Thyroid gland (tissue), 4 donors: ENCODE results near the gene GBP1. TPM values are rescaled to one million over a fixed set of nuclear protein-coding genes. Genes with fewer than 3 reads are reported as not detected.

Experiments used
- DNase-seq, 2 donors: peaks; one replicate each; pipeline ENCODE4 v3.0.0-alpha.2; 2019
- H3K27ac ChIP-seq, 3 donors: fragments of 200-600 bp; sonication (generic); 1 replicate in 2 of 3; 2 replicates in 1 of 3; pipeline ENCODE4 v1.5.1; 2016 to 2019; ENCODE audit warnings: mild to moderate bottlenecking in 1 of 3, moderate library complexity in 1 of 3
- H3K27me3 ChIP-seq: fragments of 200-600 bp; sonication (generic); one replicate; pipeline ENCODE4 v1.5.1; 2019
- H3K36me3 ChIP-seq, 2 donors: fragments of 200-600 bp; sonication (generic); one replicate each; pipeline ENCODE4 v1.5.1; 2016 to 2019
- H3K4me1 ChIP-seq, 2 donors: fragments of 200-600 bp; sonication (generic); one replicate each; pipeline ENCODE4 v1.5.1; 2017 to 2019
- H3K4me3 ChIP-seq, 3 donors: fragments of 200-600 bp; sonication (generic); replicated peaks in 1 of 3; 1 replicate in 2 of 3; 2 replicates in 1 of 3; pipeline ENCODE4 v1.5.1; 2016; ENCODE audit warnings: mild to moderate bottlenecking in 1 of 3
- H3K9me3 ChIP-seq: fragments of 200-600 bp; sonication (generic); one replicate; pipeline ENCODE4 v1.5.1; 2017
- POLR2A ChIP-seq, 2 donors: fragments of 450-650 bp; IDR thresholded peaks; one replicate each; pipeline ENCODE4 v1.6.1; 2017; ENCODE audit warnings: antibody characterized with exemption in 2 of 2, mild to moderate bottlenecking in 2 of 2, moderate library complexity in 1 of 2
- WGBS, 2 donors: methylation state at CpG; one replicate each; pipeline ENCODE4 v1.1.5; 2017; 5-methylcytosine and 5-hydroxymethylcytosine counted together
- intact Hi-C: fragments of 100-400 bp; cut with DNase I; formaldehyde crosslinking; loops from one replicate; pipeline ENCODE4 v1.15.1; 2023
- total RNA-seq, 4 donors: library from RNA; depleted of rRNA; stranded (reverse); fragments of >200 nt; gene quantifications; one replicate each; pipeline ENCODE4 v1.2.3, GENCODE V29; 2016
- TF ChIP-seq, protein P1 (sequence below), 6 experiments: fragments of 200-600 bp in 3 of 6; fragments of 450-650 bp in 3 of 6; sonication (generic) in 3 of 6; IDR thresholded peaks; one replicate each; pipeline ENCODE4 v1.5.1; 2016 to 2019; ENCODE audit warnings: antibody characterized with exemption in 6 of 6, mild to moderate bottlenecking in 2 of 6, inconsistent platforms in 1 of 6, moderate library complexity in 1 of 6

The GBP1 gene
- total RNA-seq, 4 donors from 2014 or later: 15.0 to 54.3 (median 22.9) TPM

DNA sequence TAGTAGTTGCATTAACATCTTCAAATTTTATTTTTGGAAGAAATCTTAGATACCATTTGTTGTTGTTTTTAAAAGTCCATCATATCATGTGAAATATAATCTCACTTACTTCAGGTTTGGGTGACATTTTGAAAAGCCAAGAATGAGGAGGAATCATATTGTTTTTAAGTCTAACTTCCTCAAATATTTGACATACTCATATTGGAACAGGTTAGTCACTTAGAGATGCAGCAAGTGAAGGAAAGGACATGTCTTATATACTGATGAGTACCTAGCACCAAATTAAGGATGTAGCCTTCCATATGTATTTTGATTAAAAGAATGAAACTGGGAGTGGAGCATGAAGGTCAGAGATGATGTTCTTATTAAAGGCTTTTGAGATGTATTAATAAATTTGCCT, 37.0 kb upstream of the GBP1 start:
- TF ChIP-seq, protein P1, sequence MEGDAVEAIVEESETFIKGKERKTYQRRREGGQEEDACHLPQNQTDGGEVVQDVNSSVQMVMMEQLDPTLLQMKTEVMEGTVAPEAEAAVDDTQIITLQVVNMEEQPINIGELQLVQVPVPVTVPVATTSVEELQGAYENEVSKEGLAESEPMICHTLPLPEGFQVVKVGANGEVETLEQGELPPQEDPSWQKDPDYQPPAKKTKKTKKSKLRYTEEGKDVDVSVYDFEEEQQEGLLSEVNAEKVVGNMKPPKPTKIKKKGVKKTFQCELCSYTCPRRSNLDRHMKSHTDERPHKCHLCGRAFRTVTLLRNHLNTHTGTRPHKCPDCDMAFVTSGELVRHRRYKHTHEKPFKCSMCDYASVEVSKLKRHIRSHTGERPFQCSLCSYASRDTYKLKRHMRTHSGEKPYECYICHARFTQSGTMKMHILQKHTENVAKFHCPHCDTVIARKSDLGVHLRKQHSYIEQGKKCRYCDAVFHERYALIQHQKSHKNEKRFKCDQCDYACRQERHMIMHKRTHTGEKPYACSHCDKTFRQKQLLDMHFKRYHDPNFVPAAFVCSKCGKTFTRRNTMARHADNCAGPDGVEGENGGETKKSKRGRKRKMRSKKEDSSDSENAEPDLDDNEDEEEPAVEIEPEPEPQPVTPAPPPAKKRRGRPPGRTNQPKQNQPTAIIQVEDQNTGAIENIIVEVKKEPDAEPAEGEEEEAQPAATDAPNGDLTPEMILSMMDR (IDR thresholded peaks at IDR 0.05): no peak
- TF ChIP-seq POLR2A (IDR thresholded peaks at IDR 0.05): no peak
- H3K4me1 ChIP-seq: no peaks in the 10 kb centered on the region
- peaks cover 0 to 5% of the 10 kb centered on the region in 2 donors for H3K36me3 ChIP-seq
- no peaks in the 10 kb centered on the region for H3K9me3 ChIP-seq
- no peak overlapping the region for H3K4me3 ChIP-seq
- H3K27me3 ChIP-seq: no peaks in the 10 kb centered on the region
- no peak for DNase-seq
- intact Hi-C loops: no loop called here
- no peak overlapping the region for H3K27ac ChIP-seq

DNA sequence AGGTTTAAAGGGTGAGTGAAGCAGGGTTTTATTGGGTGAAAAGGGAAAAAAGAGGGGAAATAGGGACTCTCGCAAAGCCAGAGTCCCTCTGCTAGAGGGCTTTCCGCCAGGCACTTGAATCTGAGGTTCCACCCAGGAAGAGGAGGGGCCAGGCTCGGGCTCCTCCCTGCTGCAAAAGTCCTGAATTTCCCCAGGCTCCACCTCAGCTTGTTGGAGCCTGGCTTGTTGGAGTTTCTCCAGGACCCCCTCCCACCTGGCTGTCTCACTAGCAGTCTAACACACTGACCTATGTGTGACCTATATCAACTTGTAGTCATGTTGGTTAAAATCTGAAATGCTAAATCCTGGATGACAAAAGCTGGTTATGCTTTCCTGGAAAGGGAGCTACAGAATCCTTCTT, 35.4 kb upstream of the GBP1 start:
- no peak for DNase-seq
- H3K4me3 ChIP-seq: no peak overlapping the region
- WGBS, 2 donors: 91 to 97% methylated on average over 3 of the region's 3 CpGs
- no peaks in the 10 kb centered on the region for H3K27me3 ChIP-seq
- H3K9me3 ChIP-seq: no peaks in the 10 kb centered on the region
- no peaks in the 10 kb centered on the region for H3K4me1 ChIP-seq
- H3K36me3 ChIP-seq: no peaks in the 10 kb centered on the region
- intact Hi-C loops: no loop called here
- no peak overlapping the region for H3K27ac ChIP-seq
- no peak for TF ChIP-seq POLR2A (IDR thresholded peaks at IDR 0.05)
- TF ChIP-seq, protein P1 (IDR thresholded peaks at IDR 0.05): no peak

DNA sequence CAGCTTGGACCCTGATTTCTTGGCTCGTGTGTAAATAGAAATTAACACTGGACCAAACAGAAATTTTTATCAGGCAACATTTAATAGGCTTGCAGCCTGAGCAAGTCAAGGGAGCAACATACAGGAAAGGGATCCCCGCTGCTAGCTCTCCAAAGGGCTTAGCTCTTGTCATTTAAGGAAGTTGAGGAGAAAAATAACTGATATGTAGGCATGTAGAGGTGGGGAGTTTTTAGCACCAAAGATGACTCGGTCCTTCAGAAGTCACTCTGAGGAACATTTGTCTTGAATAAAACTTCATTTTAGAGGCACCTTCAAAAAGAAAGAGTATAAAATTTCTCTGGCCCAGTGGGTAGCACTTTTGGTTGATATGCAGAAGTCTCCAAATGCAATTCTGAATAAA, 33.8 kb upstream of the GBP1 start:
- H3K27ac ChIP-seq: no peak overlapping the region
- intact Hi-C loops: no loop called here
- no peak for TF ChIP-seq POLR2A (IDR thresholded peaks at IDR 0.05)
- TF ChIP-seq, protein P1 (IDR thresholded peaks at IDR 0.05): no peak

DNA sequence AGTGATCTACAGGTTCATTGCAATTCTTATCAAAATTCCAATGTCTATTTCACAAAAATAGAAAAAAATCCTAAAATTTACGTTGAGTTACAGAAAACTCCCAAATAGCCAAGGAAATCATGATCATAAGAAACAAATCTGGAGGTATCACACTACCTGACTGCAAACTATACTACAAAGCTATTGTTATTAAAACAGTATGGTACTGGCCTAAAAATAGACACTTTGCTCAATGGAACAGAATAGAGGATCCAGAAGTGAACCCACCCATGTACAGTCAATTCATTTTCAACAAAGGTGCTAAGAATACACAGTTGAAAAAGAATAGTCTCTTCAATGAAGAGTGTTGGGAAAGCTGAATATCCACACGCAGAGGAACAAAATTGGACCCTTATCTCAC, 30.7 kb upstream of the GBP1 start:
- DNase-seq: no peak
- Histone ChIP-seq H3K4me1 (no peaks in the 10 kb centered on the region), H3K27me3 (no peaks in the 10 kb centered on the region), H3K4me3 (no peak overlapping the region), H3K9me3 (no peaks in the 10 kb centered on the region), H3K36me3 (no peaks in the 10 kb centered on the region), H3K27ac (no peak overlapping the region)
- intact Hi-C loops: no loop called here
- TF ChIP-seq POLR2A (IDR thresholded peaks at IDR 0.05): no peak
- TF ChIP-seq, protein P1 (IDR thresholded peaks at IDR 0.05): no peak
- WGBS, 2 donors: 90 to 95% methylated on average over 2 of the region's 2 CpGs

More for the DNA sequence above, 33.8 kb upstream of the GBP1 start:
- no peak for DNase-seq
- Histone ChIP-seq H3K27me3 (no peaks in the 10 kb centered on the region), H3K36me3 (no peaks in the 10 kb centered on the region), H3K4me3 (no peak overlapping the region), H3K4me1 (no peaks in the 10 kb centered on the region), H3K9me3 (no peaks in the 10 kb centered on the region)
- 75 to 87% methylated on average over 3 of the region's 3 CpGs for WGBS, 2 donors

DNA sequence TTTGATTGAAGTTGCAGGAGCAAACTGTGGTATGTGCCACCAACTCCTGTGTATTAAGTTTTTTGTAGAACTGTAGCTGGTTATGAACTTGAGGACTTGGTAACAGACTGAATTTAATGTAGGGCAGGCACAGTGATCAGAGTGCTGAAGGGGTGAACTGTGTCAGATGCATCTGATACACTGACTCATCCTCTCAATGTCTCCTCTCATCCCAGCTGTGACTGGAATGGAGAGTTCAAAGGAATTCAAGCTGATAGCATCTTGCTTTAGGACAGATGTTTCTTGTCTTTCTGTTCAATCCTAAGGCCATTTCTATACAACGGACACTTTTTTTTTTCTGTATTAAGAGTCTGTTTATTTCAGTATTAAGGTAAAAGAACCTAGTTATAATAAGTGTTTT, 25.0 kb upstream of the GBP1 start:
- WGBS, 2 donors: 79 to 92% methylated on average over 1 of the region's 1 CpG
- no peaks in the 10 kb centered on the region for H3K4me1 ChIP-seq
- no peaks in the 10 kb centered on the region for H3K9me3 ChIP-seq
- no peak overlapping the region for H3K4me3 ChIP-seq
- TF ChIP-seq, protein P1 (IDR thresholded peaks at IDR 0.05): no peak
- no peak for TF ChIP-seq POLR2A (IDR thresholded peaks at IDR 0.05)
- no peak overlapping the region for H3K27ac ChIP-seq
- no peaks in the 10 kb centered on the region for H3K27me3 ChIP-seq
- no peaks in the 10 kb centered on the region for H3K36me3 ChIP-seq
- intact Hi-C loops: no loop called here
- no peak for DNase-seq
